Stomach (tissue), 4 donors: ENCODE data around the gene CARD19.

Source experiments
- CTCF ChIP-seq, 7 experiments: fragments of 450-650 bp in 4 of 7; fragments of 200-600 bp in 3 of 7; sonication (generic) in 3 of 7; IDR thresholded peaks; one replicate each; pipeline ENCODE4 v1.5.1; 2016 to 2019; ENCODE audit warnings: antibody characterized with exemption in 7 of 7, control low read depth in 2 of 7, mild to moderate bottlenecking in 1 of 7
- POLR2A ChIP-seq, 4 donors: fragments of 450-650 bp; IDR thresholded peaks; one replicate each; pipeline ENCODE4 v1.6.1; 2016; ENCODE audit warnings: antibody characterized with exemption in 4 of 4, control low read depth in 2 of 4, mild to moderate bottlenecking in 1 of 4, moderate library complexity in 1 of 4
- POLR2AphosphoS5 ChIP-seq, 3 donors: sonication (generic); formaldehyde crosslinking; IDR thresholded peaks; one replicate each; pipeline ENCODE4 v1.6.1; 2016; ENCODE audit warnings: antibody characterized with exemption in 3 of 3

- TF ChIP-seq POLR2AphosphoS5 (IDR thresholded peaks at IDR 0.05) (no peak), CTCF (IDR thresholded peaks at IDR 0.05) (no peak), POLR2A (IDR thresholded peaks at IDR 0.05) (no peak)
These were observed 41.0 kb upstream of the CARD19 start for GRCh38 chr9:93054758-93055704.
